ENCODE data around the gene RACK1. TPM values are rescaled to one million over a fixed set of nuclear protein-coding genes. Genes with fewer than 3 reads are reported as not detected.

RACK1 gene
- total and polyA plus RNA-seq, 2 of the 13 experiments (the other 11 are each of a cell fraction or from before 2014, with no cell fraction given), result 2,514 to 6,141 TPM

DNA sequence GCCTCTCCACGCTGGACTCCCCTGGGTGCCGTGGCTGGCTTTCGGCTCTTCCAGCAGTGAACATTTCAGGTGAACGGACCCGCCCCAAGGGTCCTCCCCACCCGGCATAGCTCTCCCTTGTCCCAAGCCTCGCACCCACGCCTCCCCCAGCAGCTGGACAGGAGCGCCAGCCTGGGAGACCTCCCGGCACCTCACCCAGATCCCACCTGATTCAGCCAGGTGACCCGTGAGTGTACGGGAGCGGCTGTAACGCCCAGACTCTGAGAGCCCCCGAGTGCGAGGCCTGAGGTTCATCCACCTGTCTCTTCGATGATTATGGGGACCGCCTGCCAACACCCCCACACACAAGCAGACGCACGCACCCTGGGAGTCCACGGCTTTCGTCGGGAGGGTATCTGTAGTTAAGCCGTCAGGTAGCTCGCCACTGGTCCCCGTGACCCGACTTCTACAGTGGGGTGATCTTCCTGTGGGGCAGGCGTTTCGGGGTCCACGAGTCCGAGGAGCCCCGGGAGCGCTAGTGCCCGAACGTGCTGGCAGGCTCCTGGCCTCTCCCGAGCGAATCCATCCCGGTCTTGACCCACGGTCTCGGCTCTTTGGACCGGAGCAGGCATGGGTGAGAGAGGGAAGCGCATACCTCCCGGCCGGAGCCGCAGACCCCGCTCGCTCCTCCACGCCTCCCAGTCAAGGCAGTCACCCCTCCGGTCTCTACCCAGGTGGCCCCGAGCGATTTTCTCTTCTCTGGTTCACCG lies 53.6 kb downstream of the RACK1 start:
- under 1% methylated on average over 19 of the region's 52 CpGs for WGBS (ENCODE audit: low lambda C conversion rate)
- no peaks in the 10 kb centered on the region for H4K20me1 ChIP-seq (ENCODE audit: insufficient read depth, low read length)
- H2AFZ ChIP-seq (ENCODE audit: low read length), result peak overlapping the region; percentile 22
- intact Hi-C loops (cut with micrococcal nuclease; ENCODE audit: unreplicated experiment), result loop anchor here (1.0 kb wide), 1 partner anchor 10 kb away; no protein-coding TSS in a partner anchor
- H3K27me3 ChIP-seq (ENCODE audit: control insufficient read depth in 1 of 2, insufficient read depth in 2 of 2, low read length in 2 of 2), result no peaks in the 10 kb centered on the region; a peak in 1 of 5 replicates
- in situ Hi-C loops (cut with HindIII; ENCODE audit: extremely low pct_ligation_motif_present, low pct_unique_long_range_greater_than_20kb), result loop anchor here (5.0 kb wide), 1 partner anchor 32 kb away; the partner anchor contains the start of gene TRIM41
- FAIRE-seq (no peak), ATAC-seq (peak; percentile 10), DNase-seq (ENCODE audit: low spot score) (no peak)
- no peak overlapping the region for H3K27ac ChIP-seq (ENCODE audit: extremely low read length, insufficient read depth, low read length)
- peak overlapping the region; percentile 79 to 93 (median 81) for H3K4me3 ChIP-seq (replicated peaks in 1 of 3; ENCODE audit: insufficient read depth in 1 of 3, low read depth in 2 of 3, low read length in 3 of 3)
- no TSS peak for BruUV-seq (replicated peaks)
- H3K4me1 ChIP-seq (ENCODE audit: insufficient read depth, low read length), result peaks cover 40% of the 10 kb centered on the region
- H3K4me2 ChIP-seq (ENCODE audit: low read depth, low read length), result peak overlapping the region; percentile 92
- CTCF ChIA-PET (ENCODE audit: low intra/inter-chr PET ratio, low total read pairs), result no interaction called here
- peak overlapping the region; percentile 63; the same call in 1 of the 2 replicates for H3K9ac ChIP-seq (ENCODE audit: insufficient read depth, low read depth, low read length)
- H3K79me2 ChIP-seq (ENCODE audit: insufficient read depth, low read length), result no peaks in the 10 kb centered on the region
- H3K36me3 ChIP-seq (replicated peaks in 1 of 2; ENCODE audit: control insufficient read depth in 1 of 2, insufficient read depth in 2 of 2, low read length in 2 of 2), result no peaks in the 10 kb centered on the region
- POLR2A ChIA-PET, result interaction anchor here (2.2 to 7.2 kb wide), 3 partner anchors 14 to 53 kb away, joined by 13 to 104 read pairs (median 20); partner anchors contain the start of genes RACK1, TRIM41 and TRIM7
- no peaks in the 10 kb centered on the region for H3K9me3 ChIP-seq (ENCODE audit: low read length)
- TF ChIP-seq, protein P1, sequence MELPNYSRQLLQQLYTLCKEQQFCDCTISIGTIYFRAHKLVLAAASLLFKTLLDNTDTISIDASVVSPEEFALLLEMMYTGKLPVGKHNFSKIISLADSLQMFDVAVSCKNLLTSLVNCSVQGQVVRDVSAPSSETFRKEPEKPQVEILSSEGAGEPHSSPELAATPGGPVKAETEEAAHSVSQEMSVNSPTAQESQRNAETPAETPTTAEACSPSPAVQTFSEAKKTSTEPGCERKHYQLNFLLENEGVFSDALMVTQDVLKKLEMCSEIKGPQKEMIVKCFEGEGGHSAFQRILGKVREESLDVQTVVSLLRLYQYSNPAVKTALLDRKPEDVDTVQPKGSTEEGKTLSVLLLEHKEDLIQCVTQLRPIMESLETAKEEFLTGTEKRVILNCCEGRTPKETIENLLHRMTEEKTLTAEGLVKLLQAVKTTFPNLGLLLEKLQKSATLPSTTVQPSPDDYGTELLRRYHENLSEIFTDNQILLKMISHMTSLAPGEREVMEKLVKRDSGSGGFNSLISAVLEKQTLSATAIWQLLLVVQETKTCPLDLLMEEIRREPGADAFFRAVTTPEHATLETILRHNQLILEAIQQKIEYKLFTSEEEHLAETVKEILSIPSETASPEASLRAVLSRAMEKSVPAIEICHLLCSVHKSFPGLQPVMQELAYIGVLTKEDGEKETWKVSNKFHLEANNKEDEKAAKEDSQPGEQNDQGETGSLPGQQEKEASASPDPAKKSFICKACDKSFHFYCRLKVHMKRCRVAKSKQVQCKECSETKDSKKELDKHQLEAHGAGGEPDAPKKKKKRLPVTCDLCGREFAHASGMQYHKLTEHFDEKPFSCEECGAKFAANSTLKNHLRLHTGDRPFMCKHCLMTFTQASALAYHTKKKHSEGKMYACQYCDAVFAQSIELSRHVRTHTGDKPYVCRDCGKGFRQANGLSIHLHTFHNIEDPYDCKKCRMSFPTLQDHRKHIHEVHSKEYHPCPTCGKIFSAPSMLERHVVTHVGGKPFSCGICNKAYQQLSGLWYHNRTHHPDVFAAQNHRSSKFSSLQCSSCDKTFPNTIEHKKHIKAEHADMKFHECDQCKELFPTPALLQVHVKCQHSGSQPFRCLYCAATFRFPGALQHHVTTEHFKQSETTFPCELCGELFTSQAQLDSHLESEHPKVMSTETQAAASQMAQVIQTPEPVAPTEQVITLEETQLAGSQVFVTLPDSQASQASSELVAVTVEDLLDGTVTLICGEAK (IDR thresholded peaks at IDR 0.05), result no peak
- TF ChIP-seq, protein P1 (CRISPR knock-in tag; IDR thresholded peaks at IDR 0.05), result no peak
- TF ChIP-seq, protein P2, sequence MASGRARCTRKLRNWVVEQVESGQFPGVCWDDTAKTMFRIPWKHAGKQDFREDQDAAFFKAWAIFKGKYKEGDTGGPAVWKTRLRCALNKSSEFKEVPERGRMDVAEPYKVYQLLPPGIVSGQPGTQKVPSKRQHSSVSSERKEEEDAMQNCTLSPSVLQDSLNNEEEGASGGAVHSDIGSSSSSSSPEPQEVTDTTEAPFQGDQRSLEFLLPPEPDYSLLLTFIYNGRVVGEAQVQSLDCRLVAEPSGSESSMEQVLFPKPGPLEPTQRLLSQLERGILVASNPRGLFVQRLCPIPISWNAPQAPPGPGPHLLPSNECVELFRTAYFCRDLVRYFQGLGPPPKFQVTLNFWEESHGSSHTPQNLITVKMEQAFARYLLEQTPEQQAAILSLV (CRISPR knock-in tag; IDR thresholded peaks at IDR 0.05; ENCODE audit: borderline replicate concordance), result no peak
- peak; percentile 38; the same call in 1 of the 2 replicates for TF ChIP-seq ZNF317 (CRISPR knock-in tag; IDR thresholded peaks at IDR 0.05)
- no peak for TF ChIP-seq ARNTL (CRISPR knock-in tag; IDR thresholded peaks at IDR 0.05)
- peak; percentile 38; the same call in 1 of the 2 replicates for TF ChIP-seq HDAC1 (CRISPR knock-in tag; IDR thresholded peaks at IDR 0.05)
- TF ChIP-seq, protein P3, sequence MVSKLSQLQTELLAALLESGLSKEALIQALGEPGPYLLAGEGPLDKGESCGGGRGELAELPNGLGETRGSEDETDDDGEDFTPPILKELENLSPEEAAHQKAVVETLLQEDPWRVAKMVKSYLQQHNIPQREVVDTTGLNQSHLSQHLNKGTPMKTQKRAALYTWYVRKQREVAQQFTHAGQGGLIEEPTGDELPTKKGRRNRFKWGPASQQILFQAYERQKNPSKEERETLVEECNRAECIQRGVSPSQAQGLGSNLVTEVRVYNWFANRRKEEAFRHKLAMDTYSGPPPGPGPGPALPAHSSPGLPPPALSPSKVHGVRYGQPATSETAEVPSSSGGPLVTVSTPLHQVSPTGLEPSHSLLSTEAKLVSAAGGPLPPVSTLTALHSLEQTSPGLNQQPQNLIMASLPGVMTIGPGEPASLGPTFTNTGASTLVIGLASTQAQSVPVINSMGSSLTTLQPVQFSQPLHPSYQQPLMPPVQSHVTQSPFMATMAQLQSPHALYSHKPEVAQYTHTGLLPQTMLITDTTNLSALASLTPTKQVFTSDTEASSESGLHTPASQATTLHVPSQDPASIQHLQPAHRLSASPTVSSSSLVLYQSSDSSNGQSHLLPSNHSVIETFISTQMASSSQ (IDR thresholded peaks at IDR 0.05; ENCODE audit: low read depth), result no peak
- TF ChIP-seq, protein P3 (CRISPR knock-in tag; IDR thresholded peaks at IDR 0.05; ENCODE audit: borderline replicate concordance), result no peak

Measured in HepG2 (cell line).